Activated CD4-positive, alpha-beta T cell treated with anti-CD3 and anti-CD28 coated beads, Interleukin-2, amount 50 U/mL, for 1 hour (primary cell): ENCODE data around the gene TET2.
"Not testable (repeated sequence)": the region's sequence is repeated elsewhere in the genome, so short reads cannot be mapped to it uniquely, and the experiment has no call there.

Experiments
- DNase-seq: peaks from one replicate; pipeline ENCODE4 v3.0.0-alpha.2; 2020

TET2 gene

DNA sequence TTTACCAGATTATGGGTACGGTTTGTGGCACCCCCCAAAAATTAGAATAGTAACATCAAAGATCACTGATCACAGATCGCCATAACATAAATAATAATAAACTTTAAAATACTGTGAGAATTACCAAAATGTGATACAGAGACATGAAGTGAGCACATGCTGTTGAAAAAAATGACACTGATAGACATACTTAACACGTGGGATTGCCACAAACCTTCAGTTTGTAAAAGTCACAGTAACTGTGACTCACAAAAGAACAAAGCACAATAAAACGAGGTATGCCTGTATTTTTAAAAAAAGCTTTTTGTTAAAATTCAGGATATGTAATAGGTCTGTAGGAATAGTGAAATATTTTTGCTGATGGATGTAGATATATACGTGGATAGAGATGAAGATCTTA is 93.4 kb downstream of the TET2 start:
- no peak for DNase-seq

DNA sequence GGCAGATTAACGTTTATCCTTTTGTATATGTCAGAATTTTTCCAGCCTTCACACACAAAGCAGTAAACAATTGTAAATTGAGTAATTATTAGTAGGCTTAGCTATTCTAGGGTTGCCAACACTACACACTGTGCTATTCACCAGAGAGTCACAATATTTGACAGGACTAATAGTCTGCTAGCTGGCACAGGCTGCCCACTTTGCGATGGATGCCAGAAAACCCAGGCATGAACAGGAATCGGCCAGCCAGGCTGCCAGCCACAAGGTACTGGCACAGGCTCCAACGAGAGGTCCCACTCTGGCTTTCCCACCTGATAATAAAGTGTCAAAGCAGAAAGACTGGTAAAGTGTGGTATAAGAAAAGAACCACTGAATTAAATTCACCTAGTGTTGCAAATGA is 94.8 kb downstream of the TET2 start:
- no peak for DNase-seq

- DNase-seq: no peak
Observed at GRCh38 chr4:105243446-105243845, 96.8 kb downstream of the TET2 start.

GRCh38 chr4:105246712-105247111 is 100.0 kb downstream of the TET2 start:
- no peak for DNase-seq

GRCh38 chr4:105248613-105249012 is 101.9 kb downstream of the TET2 start:
- no peak for DNase-seq

DNA sequence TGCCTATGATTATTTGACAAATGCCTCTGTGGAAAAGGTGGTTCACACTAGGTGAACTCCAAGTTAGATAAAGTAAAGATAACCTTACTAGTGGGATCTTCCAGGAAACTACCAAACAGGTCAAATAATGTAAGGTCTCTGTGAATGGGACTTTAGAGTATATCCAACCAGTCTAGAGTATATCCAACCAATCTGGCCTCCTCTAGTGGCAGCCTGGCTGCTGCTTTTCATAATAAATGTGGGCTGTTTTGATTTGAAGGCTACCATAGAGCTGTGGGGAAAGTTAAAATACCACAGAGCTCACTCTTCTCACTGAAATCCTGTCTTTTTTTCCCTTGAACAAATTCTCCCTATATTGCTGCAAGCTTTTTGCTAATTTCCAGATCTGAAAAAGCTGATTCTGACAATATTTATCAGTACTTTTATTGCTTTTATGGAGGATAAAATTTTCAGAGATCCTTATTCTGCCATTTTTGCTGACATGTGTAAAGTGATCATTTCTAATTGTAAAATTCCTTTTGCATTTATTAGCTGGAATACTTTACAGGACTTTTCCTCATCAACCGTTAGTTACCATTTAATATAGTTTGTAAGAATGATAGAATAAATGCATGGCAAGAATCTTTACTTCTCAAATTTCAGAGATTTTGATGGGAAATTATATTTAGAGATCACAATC is 111.3 kb downstream of the TET2 start:
- no peak for DNase-seq

DNA sequence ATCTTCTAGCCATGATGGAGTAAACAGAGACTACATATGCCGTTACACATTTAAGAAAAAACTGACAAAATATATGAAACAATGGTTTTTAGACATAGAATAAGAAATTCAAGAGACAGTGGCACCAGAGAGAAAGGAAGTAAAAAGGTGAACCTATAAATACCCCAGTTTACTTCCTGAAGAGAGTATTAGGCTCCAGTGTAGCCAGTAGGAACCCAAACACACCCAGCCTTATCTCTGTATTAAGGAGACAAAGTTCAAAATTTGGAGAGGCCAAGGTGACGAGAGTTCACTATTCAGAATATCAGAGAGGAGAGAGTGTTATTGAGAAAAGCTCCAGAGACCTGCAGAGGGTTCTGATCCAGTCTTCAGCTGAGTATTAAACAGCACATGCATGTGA is 119.0 kb downstream of the TET2 start:
- no peak for DNase-seq

DNA sequence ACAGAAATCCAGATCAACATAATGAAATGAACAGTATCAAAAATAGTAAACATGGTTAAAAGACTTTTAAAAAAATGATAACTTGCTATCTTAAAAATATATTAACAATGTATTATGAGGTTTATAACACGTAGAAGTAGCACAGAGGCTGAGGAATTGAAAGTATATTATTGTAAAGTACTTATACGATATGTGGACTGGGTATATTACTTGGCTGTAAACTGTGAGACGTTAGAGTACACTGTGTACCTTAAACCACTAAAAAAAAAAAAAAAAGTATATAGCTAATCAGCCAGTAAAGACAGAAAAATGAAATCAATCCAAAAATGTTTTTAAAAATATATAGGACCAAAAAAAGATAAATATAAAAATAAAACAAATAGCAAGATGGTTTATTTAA is 120.6 kb downstream of the TET2 start:
- DNase-seq: no peak

DNA sequence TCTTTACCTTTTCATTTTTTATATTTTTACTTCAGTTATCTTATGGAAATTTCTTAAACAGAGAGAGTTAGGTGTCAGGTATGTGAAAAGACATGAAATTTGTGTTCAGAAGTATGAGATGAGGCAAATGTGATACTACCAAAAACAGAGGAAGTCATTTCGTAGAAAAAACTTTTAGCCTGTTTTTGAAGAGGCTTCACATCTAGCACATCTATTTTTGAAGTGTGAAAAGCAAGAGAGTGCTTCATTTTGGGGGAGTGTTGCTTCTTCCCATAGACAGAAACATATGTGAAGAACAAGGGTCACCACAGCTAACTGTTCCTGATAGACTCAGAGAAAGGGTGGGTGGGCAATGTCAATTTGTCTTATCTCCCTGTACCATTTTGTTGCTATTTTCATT is 125.3 kb downstream of the TET2 start:
- DNase-seq: no peak

- no peak for DNase-seq
Observed at GRCh38 chr4:105273230-105273629, 126.6 kb downstream of the TET2 start.

DNA sequence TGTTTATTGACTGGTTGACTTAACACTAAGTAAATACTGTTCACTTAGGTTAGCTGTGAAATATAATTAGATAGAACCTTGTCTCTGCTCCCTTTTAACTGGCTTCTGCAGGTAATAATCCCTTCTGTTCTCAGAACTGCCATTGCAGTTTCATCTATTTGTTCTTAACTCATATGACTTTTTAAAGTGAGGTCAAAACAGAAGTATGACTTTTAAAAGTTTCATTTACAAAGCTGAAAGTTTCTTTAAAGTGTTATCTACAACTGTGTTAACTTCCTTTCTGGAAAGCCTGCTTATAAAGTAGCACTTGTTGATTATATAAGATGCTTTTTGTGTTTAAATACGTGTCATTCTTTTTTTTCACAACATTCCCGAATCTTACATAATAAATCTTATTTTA is 127.4 kb downstream of the TET2 start:
- DNase-seq: no peak

- no peak for DNase-seq
Observed at GRCh38 chr4:105274504-105274903, 127.8 kb downstream of the TET2 start.

- no peak for DNase-seq
Observed at GRCh38 chr4:105276361-105277104, 129.9 kb downstream of the TET2 start.

DNA sequence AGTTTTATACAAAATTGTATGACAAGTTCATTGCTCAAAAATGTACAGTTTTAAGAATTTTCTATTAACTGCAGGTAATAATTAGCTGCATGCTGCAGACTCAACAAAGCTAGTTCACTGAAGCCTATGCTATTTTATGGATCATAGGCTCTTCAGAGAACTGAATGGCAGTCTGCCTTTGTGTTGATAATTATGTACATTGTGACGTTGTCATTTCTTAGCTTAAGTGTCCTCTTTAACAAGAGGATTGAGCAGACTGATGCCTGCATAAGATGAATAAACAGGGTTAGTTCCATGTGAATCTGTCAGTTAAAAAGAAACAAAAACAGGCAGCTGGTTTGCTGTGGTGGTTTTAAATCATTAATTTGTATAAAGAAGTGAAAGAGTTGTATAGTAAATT is 131.0 kb downstream of the TET2 start:
- no peak for DNase-seq

GRCh38 chr4:105279314-105279713 is 132.6 kb downstream of the TET2 start:
- DNase-seq: no peak

- no peak for DNase-seq
Observed at GRCh38 chr4:105280338-105281123, 133.9 kb downstream of the TET2 start.

DNA sequence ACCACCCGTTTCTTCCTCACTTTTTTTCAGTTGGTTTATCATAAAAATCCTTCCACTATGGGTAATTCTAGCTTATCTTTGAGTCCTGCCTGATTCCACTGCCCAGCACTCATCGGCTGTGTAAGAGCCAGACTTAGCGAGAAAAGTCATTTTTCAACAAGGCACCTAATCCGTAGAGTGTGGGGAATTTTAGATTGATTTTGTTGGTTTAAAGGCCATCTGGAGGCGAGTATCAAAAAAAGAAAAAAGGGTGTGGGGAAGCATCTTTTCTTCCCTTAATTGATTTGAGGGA is 134.4 kb downstream of the TET2 start:
- no peak for DNase-seq

GRCh38 chr4:105282489-105282888 is 135.8 kb downstream of the TET2 start:
- no peak for DNase-seq

GRCh38 chr4:105283501-105283900 is 136.8 kb downstream of the TET2 start:
- DNase-seq: no peak

GRCh38 chr4:105288121-105288520 is 141.4 kb downstream of the TET2 start:
- DNase-seq: no peak

- no peak for DNase-seq
Observed at GRCh38 chr4:105291925-105292324, 145.2 kb downstream of the TET2 start.

GRCh38 chr4:105293360-105293759 is 146.7 kb downstream of the TET2 start:
- DNase-seq: no peak

GRCh38 chr4:105296672-105297071 is 150.0 kb downstream of the TET2 start:
- no peak for DNase-seq

- DNase-seq: not testable (repeated sequence)
Observed at GRCh38 chr4:105299027-105299426, 152.4 kb downstream of the TET2 start.
